Adrenal gland (tissue), 12 donors: ENCODE results near the gene ZCCHC8. TPM values are rescaled to one million over a fixed set of nuclear protein-coding genes. Genes with fewer than 3 reads are reported as not detected.
A peak's percentile ranks its signal among the peaks of the same experiment; 100 is the strongest.
"Not testable (repeated sequence)": the region's sequence is repeated elsewhere in the genome, so short reads cannot be mapped to it uniquely, and the experiment has no call there.

Experiments
- DNase-seq, 7 donors: peaks; one replicate each; pipeline ENCODE4 v3.0.0-alpha.2; 2019 to 2020
- H3K27ac ChIP-seq, 5 donors: fragments of 200-600 bp; sonication (generic) in 4 of 5; 1 replicate in 3 of 5; 2 replicates in 2 of 5; pipeline versions ENCODE4 v1.5.1 to v1.8.0; 2016 to 2020; ENCODE audit warnings: mild to moderate bottlenecking in 1 of 5
- H3K27me3 ChIP-seq: fragments of 200-600 bp; 2 replicates; pipeline ENCODE4 v1.8.0; 2021
- H3K36me3 ChIP-seq, 2 donors: fragments of 200-600 bp; replicated peaks in 1 of 2; 1 replicate in 1 of 2; 2 replicates in 1 of 2; pipeline versions ENCODE4 v1.5.1 to v1.8.0; 2018 to 2022
- H3K4me1 ChIP-seq, 2 donors: fragments of 200-600 bp; replicated peaks in 1 of 2; 1 replicate in 1 of 2; 2 replicates in 1 of 2; pipeline versions ENCODE4 v1.5.1 to v1.8.0; 2018 to 2021
- H3K4me3 ChIP-seq, 4 donors: fragments of 200-600 bp; sonication (generic) in 3 of 4; one replicate each; pipeline ENCODE4 v1.5.1; 2016 to 2018
- H3K9me3 ChIP-seq, 3 donors: fragments of 200-600 bp; sonication (generic) in 1 of 3; replicated peaks in 1 of 3; 1 replicate in 2 of 3; 2 replicates in 1 of 3; pipeline versions ENCODE4 v1.5.1 to v1.8.0; 2016 to 2021
- CTCF ChIP-seq, 6 experiments: fragments of 450-650 bp in 4 of 6; fragments of 200-600 bp in 2 of 6; sonication (generic) in 1 of 6; IDR thresholded peaks; 1 replicate in 5 of 6; 2 replicates in 1 of 6; pipeline versions ENCODE4 v1.5.1 to v1.8.0; 2016 to 2021; ENCODE audit warnings: antibody characterized with exemption in 6 of 6, mild to moderate bottlenecking in 2 of 6, moderate library complexity in 1 of 6
- POLR2A ChIP-seq, 2 donors: fragments of 450-650 bp; IDR thresholded peaks; one replicate each; pipeline ENCODE4 v1.6.1; 2017; ENCODE audit warnings: antibody characterized with exemption in 2 of 2, mild to moderate bottlenecking in 2 of 2, moderate library complexity in 1 of 2
- WGBS, 4 donors: extraction: QIAGEN DNeasy Blood & Tissue Kit in 2 of 4; methylation state at CpG; one replicate each; pipeline versions ENCODE4 v1.1.5 to v1.1.7; 2013 to 2017; 5-methylcytosine and 5-hydroxymethylcytosine counted together
- intact Hi-C, 2 donors: fragments of 100-400 bp; cut with DNase I; formaldehyde crosslinking; loops; one replicate each; pipeline versions ENCODE4 v1.14.1 to v1.15.0; 2022 to 2023
- polyA plus RNA-seq, 3 donors: library from polyadenylated mRNA; stranded (reverse); fragments of 200-250 nt in 2 of 3; fragments of 350-450 nt in 1 of 3; fragmentation: Illumina TruSeq in 1 of 3; extraction: RNeasy Lipid Tissue Mini Kit (QIAGEN cat#74804) in 1 of 3; gene quantifications; one replicate each; pipeline ENCODE4 v1.2.3, GENCODE V29; 2013 to 2014
- total RNA-seq, 9 donors: library from RNA; depleted of rRNA in 4 of 9; stranded (reverse); fragments of >200 nt in 4 of 9; fragments of 120-200 nt in 1 of 9; fragmentation: NEBNext Ultra II Directional in 1 of 9; extraction: Animal tissue kit (Norgen Biotek cat#: 25700) in 1 of 9; gene quantifications; one replicate each; pipeline versions ENCODE4 v1.1.0 to v1.2.4, GENCODE V29; 2013 to 2023
- donor health status: healthy with polysubstance abuse.
- donor health status: Bipolar disorder and iron deficiency.
- donor health status: DM: yes; HTN: yes; CAD: no.
- donor health status: DM: no; HTN: no; CAD: no.
- donor health status: DM: no; HTN: no; CAD: no.
- donor health status: DM: yes; HTN: yes; CAD: no.

The ZCCHC8 gene
- total and polyA plus RNA-seq, 12 donors, result 10.7 to 55.3 (median 19.3) TPM

DNA sequence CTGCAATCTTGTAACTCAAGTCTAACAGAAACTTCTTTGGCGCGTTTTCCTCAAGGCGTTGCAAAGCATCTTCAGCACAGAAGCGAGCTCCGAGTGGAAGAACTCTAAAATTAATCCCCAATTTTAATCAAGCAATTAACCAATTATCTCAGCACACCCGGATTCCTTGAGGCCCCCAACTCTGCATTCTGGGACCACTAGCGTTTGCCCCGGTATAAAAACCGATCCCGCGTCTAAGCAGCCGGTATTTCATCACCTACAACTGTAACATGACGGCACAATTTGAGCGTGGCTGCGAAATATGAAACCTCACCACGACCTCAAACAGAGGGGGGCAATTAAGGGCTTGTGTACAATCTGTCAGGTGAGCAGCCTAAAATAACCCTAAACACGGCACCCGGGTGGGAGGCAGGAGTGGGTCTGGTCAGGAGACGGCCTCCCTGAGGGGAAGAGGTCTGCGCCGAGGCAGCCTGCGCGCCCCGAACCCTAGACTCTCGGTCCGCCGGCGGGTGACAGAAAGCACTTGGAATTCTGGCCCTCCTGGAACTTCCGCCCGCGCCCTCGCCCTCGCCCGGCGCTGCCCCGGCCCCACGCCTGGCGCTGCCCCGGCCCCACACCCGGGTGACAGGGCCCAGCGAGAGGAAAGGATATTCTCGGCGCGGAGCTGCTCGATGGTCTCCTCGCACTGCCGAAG, 594 bp downstream of the ZCCHC8 start:
- Histone ChIP-seq H3K36me3 (peaks cover 0 to 27% of the 10 kb centered on the region in 2 donors), H3K9me3 (no peaks in the 10 kb centered on the region), H3K27ac (peak overlapping the region; percentile 90 to 99 (median 97)), H3K4me3 (peak overlapping the region; percentile 48 to 82 (median 58)), H3K4me1 (peaks cover 15 to 30% of the 10 kb centered on the region in 2 donors), H3K27me3 (no peaks in the 10 kb centered on the region)
- intact Hi-C loops, result no loop called here
- no peak for TF ChIP-seq CTCF (IDR thresholded peaks at IDR 0.05)
- peak in 1 of 2 donors; percentile 1 for TF ChIP-seq POLR2A (IDR thresholded peaks at IDR 0.05)
- DNase-seq, result peak; percentile 51 to 82 (median 65)
- 0 to 1% (median 1%) methylated on average over 16 to 47 of the region's 47 CpGs for WGBS, 4 donors

GRCh38 chr12:122495258-122495657, 5.5 kb downstream of the ZCCHC8 start:
- DNase-seq, result no peak
- TF ChIP-seq POLR2A (IDR thresholded peaks at IDR 0.05) (no peak), CTCF (IDR thresholded peaks at IDR 0.05) (no peak)
- Histone ChIP-seq H3K9me3 (no peaks in the 10 kb centered on the region), H3K36me3 (peaks cover 0 to 20% of the 10 kb centered on the region in 2 donors), H3K27ac (no peak overlapping the region), H3K27me3 (no peaks in the 10 kb centered on the region), H3K4me1 (peaks cover 11 to 24% of the 10 kb centered on the region in 2 donors), H3K4me3 (no peak overlapping the region)
- 88 to 98% (median 94%) methylated on average over 7 of the region's 7 CpGs for WGBS, 4 donors
- intact Hi-C loops, result no loop called here

- H3K4me1 ChIP-seq, DNase-seq, H3K9me3 ChIP-seq, H3K27ac ChIP-seq, intact Hi-C loops, H3K27me3 ChIP-seq, H3K4me3 ChIP-seq: not testable (repeated sequence)
- H3K36me3 ChIP-seq, result peaks cover 0 to 40% of the 10 kb centered on the region in 2 donors
- 68 to 86% (median 84%) methylated on average over 6 of the region's 6 CpGs for WGBS, 4 donors
These were observed 7.5 kb downstream of the ZCCHC8 start for GRCh38 chr12:122493222-122493621.

- Histone ChIP-seq H3K27me3 (no peaks in the 10 kb centered on the region), H3K4me1 (no peaks in the 10 kb centered on the region), H3K27ac (no peak overlapping the region), H3K9me3 (no peaks in the 10 kb centered on the region), H3K36me3 (peaks cover 0 to 52% of the 10 kb centered on the region in 2 donors), H3K4me3 (no peak overlapping the region)
- TF ChIP-seq POLR2A (IDR thresholded peaks at IDR 0.05) (no peak), CTCF (IDR thresholded peaks at IDR 0.05) (no peak)
- DNase-seq, result no peak
- WGBS, 4 donors, result 70 to 82% (median 76%) methylated on average over 2 of the region's 2 CpGs
- intact Hi-C loops, result no loop called here
These were observed 8.7 kb downstream of the ZCCHC8 start for GRCh38 chr12:122491991-122492390.

GRCh38 chr12:122489038-122489437, 11.7 kb downstream of the ZCCHC8 start:
- H3K9me3 ChIP-seq, result no peaks in the 10 kb centered on the region
- H3K4me3 ChIP-seq, result no peak overlapping the region
- TF ChIP-seq CTCF (IDR thresholded peaks at IDR 0.05) (no peak), POLR2A (IDR thresholded peaks at IDR 0.05) (no peak)
- peaks cover 0 to 75% of the 10 kb centered on the region in 2 donors for H3K36me3 ChIP-seq
- H3K27ac ChIP-seq, result no peak overlapping the region
- intact Hi-C loops, result no loop called here
- no peak for DNase-seq
- no peaks in the 10 kb centered on the region for H3K4me1 ChIP-seq
- H3K27me3 ChIP-seq, result no peaks in the 10 kb centered on the region
- 94 to 98% (median 95%) methylated on average over 2 of the region's 2 CpGs for WGBS, 4 donors

DNA sequence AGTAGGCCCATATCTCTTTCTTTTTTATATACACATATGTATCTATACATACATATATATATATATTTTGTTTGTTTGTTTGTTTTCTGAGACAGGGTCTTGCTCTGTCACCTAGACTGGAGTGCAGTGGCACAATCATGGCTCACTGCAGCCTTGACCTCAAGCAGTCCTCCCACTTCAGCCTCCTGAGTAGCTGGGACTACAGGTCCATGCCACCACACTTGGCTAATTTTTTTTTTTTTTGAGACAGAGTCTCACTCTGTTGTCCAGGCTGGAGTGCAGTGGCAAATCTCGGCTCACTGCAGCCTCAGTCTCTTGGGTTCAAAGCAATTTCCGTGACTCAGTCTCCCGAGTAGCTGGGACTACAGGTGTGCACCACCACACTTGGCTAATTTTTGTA, 12.9 kb downstream of the ZCCHC8 start:
- H3K27me3 ChIP-seq, DNase-seq, intact Hi-C loops, H3K9me3 ChIP-seq, H3K4me1 ChIP-seq, H3K4me3 ChIP-seq, H3K27ac ChIP-seq: not testable (repeated sequence)
- 95 to 100% (median 98%) methylated on average over 3 of the region's 3 CpGs for WGBS, 4 donors
- H3K36me3 ChIP-seq, result peaks cover 0 to 85% of the 10 kb centered on the region in 2 donors
